Ammon's horn (tissue), 1 donor: Measurements from ENCODE around the gene BPI.
"Not testable (repeated sequence)": the region's sequence is repeated elsewhere in the genome, so short reads cannot be mapped to it uniquely, and the experiment has no call there.

Experiments
- DNase-seq: peaks from one replicate; pipeline ENCODE4 v3.0.0-alpha.2; 2016; ENCODE audit warnings: low spot score

BPI gene

DNA sequence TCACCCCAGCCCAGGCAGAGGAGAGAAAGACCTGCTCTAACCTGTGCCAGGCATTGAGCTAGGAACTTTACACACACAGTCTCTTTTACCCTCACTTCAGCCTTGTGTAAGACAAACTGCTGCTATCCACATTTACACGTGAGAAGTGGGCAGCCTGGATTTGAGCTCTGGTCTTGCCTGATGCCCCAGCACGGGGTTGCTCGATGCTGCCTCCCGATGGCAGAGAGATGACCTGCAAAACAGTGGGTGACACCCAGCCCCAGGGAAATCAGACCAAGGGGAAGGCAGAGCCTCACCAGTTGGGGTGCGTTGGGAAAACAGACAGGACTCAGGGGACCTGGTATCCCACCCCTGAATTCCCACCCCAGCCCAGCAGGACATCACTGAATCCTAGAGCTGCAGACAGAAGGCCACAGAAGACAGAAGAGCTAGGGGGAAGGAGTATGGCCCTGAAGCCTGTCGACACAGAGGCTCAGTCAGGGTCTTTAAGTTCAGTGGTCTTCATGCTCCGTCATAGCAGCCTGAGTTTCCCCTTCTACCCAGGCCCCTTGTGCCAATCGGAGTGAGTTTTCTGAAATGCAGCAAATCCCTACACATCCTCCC is 990 bp downstream of the BPI start:
- DNase-seq = peak; percentile 35

DNA sequence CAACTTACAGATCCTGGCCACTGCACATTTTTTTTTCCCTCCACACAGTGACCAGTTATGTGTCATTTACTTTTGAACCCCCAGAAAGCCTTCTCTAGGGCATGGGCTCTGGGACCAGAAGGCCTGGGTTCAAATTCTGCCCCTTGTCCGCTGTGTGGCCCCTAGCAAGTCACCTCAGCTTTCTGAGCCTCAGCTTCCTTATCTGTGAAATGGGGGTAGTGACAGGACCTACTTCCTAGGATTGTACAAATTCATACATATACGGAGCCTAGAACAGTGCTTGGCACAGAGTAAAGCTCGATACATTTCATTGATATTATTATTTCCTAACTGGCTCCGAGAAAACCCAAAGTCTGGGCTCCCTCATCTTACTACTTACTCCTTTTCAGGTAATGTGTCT is 1.6 kb downstream of the BPI start:
- DNase-seq = no peak

DNA sequence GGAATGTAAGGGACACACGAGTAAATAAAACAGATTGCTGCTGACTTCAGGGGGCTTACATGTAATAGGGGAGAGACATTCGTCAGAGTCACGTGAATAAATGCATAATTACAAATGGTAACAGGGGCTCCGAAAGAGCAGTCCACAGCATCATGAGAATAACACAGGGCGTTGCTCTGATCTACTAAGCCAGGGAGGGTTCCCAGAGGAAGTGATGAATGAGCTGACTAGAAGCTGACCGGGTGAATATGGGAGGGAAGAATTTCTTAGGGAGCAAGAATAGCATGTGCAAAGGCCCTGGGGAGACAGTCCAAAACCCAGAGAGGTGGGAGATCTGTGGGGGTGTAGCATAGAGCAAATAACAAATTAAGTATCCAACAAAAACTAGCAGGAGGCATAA is 2.4 kb downstream of the BPI start:
- DNase-seq = no peak

DNA sequence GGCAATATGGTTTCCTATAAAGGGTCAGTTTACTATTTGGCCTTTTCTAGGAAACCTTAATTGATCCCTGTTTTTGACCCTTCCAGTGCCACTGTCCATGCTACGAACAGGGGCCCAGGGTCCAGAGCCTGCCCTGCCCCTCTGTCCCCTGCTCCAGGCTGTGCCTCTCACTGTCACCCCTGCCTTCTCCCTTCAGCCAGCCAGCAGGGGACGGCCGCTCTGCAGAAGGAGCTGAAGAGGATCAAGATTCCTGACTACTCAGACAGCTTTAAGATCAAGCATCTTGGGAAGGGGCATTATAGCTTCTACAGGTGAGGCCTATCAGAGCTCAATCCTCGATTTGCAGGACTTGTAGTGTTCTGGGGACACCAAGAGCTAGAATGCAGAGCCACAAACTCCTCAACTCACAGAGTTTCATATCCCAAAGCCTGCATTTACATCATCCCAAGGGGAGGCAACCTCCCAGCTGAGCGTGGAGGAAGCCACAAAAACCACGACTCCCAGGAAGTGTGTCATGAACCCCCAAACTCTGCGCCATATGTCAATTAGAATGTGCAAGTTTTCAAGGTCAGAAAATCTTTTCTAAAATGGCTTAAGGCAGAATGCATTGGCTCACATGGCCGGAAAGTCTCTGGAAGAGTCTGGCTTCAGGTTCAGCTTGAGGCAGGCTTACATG is 3.6 kb downstream of the BPI start:
- DNase-seq = no peak

DNA sequence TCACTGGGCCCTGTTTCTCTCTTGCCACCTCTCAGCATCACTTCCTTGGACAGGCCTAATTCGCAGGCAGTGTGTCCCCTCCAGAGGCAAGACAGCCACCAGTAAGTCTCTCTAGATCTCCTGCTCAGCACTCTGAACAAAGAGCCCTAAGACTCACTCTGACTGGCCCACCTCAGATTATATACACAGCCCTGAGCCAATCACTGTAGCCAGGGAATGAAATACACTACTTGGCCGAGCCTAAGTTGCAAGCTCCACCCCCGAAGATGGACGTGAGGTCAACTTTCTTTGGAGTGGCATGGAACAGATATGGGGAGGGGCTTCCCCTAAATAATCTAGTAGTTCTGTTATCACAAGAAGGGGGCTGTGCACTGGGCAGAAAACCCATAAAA is 4.1 kb downstream of the BPI start:
- DNase-seq = no peak

DNA sequence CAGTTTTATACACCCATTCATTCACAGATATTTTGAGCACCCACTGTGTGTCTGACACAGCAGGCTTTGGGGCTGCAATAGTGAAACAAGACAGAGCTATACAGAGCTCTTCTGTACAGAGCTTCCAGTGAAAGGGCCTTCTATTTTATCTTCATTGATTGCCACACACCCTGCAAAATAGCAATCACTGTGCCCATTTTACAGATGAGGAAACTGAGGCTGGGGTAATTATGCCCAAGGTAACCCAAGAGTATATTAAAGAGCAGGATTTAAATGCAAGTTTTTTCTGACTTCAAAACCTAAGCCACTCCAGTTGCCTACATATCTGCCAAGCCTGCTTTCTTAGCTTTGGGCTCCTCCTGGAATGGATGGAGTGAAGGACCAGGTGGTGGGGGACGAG is 4.5 kb downstream of the BPI start:
- DNase-seq = no peak

DNA sequence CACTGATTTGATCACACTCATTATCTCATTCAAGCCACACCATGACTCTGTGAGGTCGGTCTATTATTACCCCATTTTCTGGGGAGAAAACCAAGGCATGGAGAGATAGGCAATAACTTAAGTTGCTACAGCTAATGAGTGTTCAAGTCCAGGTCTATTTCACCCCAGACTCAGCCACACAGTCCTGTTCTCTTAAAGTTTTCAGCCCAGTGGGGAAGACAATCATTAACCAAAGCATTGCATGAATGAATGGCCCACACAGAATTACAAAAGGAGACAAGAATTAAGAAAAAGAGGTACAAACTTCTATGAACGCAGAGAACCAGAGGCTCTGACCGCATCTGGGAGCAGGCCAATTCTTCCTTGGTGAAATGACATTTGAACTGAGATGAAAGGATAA is 7.1 kb downstream of the BPI start:
- no peak for DNase-seq

DNA sequence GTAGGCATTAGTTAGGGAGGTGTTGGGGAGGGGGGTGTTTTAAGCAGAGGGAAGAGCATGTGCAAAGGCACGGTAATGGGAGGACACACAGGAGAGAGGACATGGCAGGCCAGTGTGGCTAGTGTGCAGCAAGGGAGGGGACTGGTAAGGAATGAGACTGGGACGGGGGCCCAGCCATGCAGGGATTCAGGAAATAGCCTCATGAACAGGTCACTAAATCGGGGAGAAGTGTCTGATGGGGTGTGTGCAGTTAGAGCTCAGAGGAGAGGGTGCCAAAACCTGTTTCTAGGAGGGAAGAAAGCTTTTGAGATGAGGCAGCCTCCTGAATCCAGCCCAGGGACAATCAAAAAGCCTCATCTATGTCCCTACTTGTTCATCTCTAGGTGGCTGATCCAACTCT is 7.5 kb downstream of the BPI start:
- no peak for DNase-seq

DNA sequence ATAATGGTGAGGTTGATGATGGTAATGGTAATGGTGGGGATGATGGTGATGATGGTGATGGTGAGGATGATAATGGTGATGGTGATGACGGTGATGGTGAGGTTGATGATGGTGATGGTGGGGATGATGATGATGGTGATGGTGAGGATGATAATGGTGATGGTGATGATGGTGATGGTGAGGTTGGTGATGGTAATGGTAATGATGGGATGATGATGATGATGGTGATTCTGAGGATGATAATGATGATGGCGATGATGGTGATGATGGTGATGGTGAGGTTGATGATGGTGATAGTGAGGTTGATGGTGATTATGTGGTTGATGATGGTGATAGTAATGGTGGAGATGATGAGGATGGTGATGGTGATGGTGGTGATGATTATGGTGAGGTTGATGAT is 9.7 kb downstream of the BPI start:
- no peak for DNase-seq

DNA sequence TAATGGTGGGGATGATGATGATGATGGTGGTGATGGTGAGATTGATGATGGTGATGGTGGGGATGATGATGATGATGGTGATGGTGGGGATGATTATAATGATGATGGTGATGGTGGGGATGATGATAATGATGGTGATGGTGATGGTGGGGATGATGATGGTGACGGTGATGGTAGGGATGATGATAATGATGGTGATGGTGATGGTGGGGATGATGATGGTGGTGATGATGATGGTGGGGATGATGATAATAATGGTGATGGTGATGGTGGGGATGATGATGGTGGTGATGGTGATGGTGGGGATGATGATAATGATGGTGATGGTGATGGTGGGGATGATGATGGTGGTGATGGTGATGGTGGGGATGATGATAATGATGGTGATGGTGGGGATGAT is 10.4 kb downstream of the BPI start:
- DNase-seq = not testable (repeated sequence)

DNA sequence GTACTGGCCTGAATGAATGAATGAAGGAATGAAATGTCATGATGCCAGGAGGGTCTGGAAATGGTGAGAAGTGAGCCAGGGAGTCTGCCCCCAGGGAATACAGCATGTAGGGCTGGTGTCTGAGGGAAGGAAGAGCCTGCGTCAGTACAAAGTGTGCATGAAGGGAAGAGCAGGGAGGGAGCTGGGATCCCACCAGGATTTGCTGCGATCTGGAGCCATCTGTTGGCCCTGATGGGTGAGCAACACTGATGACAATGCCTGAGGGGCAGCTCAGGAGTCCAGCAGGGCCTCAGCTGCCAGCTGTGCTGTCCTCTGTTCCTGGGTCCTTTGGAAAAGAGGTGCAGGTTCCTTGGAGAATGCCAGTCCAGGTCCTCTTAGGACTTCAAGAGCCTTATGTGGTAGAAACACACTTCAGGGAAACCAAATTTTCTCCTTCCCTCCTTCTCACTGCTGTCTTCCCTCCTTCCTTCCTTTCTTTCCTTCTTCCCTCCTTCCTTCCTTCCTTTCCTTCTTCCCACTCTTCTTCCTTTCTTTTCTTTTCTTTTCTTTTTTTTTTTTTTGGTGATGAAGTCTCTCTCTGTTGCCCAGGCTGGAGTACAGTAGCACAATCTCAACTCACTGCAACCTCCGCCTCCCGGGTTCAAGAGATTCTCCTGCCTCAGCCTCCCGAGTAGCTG is 11.5 kb downstream of the BPI start:
- peak; percentile 69 for DNase-seq

DNA sequence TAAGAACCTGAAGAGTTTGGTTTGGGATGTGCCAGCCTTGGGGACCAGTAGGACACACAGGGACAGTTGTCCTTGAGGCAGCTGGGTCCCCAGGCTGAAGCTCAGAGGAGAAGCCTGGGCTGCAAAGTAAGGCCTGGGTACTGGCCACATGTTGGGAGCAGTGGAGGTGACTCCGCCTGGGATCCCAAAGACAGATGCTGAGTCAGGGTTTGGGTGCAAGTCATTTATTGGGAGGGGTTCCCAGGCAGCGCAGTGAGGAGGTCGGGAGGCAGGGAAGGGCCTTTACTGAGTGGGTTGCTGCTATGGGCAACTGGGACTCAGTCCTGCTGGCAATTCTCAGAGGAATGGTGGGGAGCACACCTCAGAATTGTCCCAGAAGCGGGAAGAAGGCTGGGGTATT is 12.4 kb downstream of the BPI start:
- DNase-seq = no peak

DNA sequence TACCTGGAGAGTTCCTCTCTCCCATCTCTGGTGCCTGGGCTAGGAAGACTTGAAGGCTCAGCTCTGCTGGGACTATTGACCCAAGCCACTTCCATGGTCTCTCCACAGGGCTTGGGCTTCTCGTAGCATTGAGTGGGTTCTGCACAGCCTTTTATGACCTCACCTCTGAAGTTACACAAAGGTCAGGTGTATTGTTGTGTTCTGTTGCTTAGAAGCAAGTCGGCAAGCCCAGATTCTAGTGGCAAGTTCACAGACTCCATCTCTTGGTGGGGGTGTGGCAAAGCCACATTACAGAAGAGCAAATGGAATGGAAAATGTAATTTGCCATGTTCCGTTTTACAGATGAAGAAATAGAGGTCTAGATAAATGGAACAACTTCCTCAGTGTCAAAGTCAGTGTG is 13.5 kb downstream of the BPI start:
- no peak for DNase-seq

DNA sequence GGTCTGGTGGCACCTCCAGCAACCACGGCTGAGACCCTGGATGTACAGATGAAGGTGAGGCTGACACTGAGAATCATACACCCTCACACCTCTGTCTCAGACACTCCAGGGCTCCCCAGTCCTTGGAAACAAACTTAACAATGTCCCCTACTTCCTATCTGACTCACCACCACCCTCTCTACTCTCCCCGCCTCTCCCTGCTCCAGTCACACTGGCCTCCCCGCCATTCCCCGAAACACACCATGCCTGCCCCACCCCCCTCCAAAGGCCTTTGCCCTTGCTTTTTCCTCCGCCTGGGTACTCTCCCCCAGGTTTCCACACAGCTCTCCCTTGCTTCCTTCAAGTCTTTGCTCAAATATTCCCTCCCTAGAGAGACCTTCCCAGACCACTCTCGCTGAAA is 16.3 kb downstream of the BPI start:
- DNase-seq = no peak

DNA sequence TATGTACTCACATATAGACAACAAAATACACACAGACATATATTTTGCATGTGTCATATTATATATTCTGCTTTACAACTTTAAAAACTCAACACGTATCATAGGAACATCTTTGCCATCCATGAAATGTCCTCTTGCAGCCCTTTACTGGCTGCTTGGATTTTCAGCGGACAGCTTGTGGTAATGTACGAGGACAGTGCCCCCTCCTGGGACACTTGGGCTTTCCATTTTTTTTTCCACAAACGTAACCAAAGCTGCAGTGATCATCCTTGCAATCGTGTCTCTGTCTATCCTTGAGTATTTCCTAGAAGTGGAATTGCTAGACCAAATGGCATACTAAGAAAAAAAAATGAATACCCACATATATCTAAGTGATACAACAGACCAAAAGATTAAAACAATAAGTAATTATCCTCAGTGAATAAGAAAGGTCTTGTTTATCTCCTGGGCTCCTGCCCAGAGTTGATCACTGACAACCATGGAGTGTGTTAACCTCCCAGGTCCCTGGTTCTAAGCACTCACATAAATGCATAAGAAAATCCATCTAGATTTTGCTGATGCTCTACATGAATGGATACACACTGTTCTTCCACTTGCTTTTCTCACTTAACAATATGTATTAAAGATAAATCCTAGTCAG is 18.1 kb downstream of the BPI start:
- peak; percentile 84 for DNase-seq

DNA sequence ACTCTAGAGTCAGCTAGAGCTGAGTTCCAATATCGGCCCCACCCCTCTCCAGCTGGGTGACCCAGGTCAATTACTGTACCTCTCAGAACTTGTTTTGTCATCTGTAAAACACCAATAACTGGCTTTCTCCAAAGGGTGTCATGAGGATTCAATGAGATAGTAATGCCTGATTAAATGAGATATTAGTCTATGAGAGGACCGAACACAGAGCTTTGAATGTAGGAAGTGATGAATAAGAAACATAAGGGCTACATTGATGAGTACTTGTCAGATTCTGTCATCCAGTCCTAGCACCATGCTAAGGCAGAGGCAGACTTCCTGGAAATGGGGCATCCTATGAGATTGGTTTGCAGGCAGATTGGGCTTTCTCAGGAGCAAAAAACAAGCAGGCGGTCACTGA is 20.2 kb downstream of the BPI start:
- DNase-seq = no peak

DNA sequence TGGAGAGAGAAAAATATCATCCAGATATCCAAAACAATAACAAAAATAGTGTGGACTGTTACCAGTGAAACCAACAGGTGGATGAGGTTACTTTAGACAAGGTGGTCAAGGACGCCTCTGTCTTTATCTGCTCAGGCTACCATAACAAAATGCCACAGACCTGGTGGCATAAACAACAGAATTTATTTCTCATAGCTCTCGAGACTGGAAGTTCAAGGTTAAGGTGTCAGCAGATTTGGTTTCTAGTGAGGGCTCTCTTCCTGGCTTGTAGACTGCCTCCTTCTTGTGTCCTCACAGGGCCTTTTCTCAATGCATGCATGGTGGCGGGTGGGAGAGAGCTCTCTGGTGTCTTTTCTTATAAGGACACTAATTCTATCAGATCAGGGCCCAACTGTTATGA is 21.2 kb downstream of the BPI start:
- DNase-seq = no peak

DNA sequence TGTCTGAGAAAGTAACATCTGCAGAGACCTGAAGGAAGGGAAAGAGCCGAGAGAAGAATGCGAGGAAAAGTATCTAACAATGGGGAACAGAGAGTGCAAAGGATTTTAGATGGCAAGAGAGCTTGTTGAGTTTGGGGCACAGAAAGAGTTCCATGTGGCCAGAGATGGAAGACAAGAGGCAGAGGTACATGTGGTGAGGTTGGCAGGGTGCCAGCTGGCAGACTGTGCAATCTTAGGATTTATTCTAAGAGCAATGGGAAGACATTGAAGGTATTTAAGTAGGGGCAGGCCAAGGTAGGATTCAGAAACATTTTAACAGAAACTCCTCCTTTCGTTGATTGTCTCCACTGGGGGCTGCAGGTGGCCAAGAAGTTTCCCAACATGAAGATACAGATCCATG is 21.9 kb downstream of the BPI start:
- DNase-seq = no peak

DNA sequence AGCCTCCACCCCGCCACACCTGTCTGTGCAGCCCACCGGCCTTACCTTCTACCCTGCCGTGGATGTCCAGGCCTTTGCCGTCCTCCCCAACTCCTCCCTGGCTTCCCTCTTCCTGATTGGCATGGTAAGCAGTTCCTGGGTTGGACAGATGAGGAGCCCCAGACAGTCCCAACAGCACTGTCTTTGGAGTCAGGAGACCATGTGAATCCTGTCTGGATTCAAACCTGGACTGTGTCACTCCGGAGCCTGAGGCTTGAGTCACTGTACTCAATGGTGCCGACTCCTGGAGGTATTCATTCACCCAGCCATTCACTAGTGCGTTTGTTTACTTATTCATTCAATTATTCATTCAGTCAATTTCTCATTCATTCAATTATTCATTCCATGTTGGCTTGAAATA is 22.4 kb downstream of the BPI start:
- no peak for DNase-seq

DNA sequence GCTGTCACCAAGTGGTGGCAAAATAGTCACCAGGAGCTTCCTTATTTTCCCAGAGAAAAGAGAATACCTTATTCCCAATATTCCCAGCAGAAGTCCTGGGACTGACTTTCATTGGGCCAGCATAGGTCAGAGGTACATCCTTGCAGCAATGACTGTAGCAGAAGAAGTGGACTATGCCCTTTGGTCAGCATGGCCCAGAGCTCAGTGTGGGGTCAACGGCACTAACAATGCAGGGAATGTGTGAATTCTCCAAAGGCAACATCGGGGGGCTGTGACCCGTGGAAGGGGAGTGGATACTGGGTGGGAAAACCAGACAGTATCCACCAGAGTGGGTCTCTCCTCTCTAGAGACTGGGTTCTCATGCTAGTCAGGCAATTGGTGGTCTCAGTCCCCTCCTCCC is 26.7 kb downstream of the BPI start:
- DNase-seq = no peak

DNA sequence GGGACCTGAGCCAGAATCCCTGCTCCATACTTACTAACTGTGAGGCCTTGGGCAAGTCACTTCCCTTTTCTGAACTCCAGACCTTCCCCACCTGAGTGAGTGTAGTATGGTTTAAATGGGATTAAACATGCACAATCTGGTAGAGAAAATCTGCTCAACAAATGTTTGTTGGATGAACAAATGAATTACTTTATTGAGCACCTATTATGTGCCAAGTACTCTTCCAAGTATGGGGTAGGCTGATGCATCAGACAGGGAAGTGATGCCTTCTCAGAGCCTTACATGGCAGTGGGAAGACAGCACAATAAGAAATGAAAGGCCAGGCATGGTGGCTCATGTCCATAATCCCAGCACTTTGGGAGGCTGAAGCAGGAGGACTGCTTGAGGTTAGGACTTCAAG is 27.3 kb downstream of the BPI start:
- no peak for DNase-seq

DNA sequence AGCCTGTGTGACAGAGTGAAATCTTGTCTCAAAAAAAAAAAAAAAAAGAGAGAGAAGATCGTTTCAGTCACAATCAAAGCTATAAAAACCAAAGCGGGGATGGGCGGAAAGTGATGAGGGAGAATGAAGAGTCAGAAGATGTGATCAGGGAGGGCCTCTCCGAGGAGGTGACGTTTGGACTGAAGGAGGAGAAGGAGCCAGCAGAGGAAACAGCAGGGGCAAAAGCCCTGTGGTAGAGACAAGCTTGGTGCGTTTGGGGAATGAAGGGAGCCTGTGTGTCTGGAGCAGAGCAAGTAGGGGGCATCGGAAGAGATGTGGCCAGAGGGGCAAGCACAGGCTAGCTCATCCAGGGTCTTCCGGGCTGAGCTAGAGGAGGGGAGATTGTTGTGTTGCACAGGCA is 27.9 kb downstream of the BPI start:
- DNase-seq = no peak

DNA sequence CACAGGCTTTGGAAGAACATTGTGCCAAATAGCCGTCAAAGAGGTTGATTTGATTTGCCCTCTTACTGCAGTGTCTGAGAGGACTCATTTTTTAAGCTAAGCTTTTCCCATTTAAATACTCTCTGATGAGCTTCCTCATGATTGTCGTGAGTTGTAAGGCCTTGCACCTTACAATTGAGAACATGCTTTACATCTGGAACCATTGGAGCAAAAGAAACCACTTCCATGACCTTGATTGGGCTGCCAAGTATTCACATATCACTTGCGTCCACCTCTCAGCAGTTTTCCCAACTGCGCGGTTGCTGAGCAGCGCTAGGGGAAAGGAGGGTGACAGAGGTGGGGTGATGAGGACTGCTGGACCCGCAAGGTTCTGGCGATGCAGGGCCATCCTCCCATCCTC is 30.1 kb downstream of the BPI start:
- DNase-seq = no peak
